Measurements from ENCODE around the gene EHD4.

GRCh38 chr15:41980654-41981323 is 8.4 kb upstream of the EHD4 start:
- TF ChIP-seq CTCF (IDR thresholded peaks at IDR 0.05) (no peak), POLR2AphosphoS5 (IDR thresholded peaks at IDR 0.05) (no peak)

All from gastroesophageal sphincter (tissue), 3 donors.